OCI-LY7 (cell line): Measurements from ENCODE around the gene MYRIP. TPM values are rescaled to one million over a fixed set of nuclear protein-coding genes. Genes with fewer than 3 reads are reported as not detected.
"Not testable (repeated sequence)": the region's sequence is repeated elsewhere in the genome, so short reads cannot be mapped to it uniquely, and the experiment has no call there.

Experiments used
- BruUV-seq: library from RNA; stranded (reverse); fragments of 400-500 nt; replicated peaks from 2 replicates; lab custom pipeline; 2021; lab: Mats Ljungman, UMichigan
- CTCF ChIA-PET: fragments of 300-600 bp; sonication (Branson Sonifier 250); formaldehyde crosslinking; loops from one replicate; lab custom pipeline; 2022; ENCODE audit warnings: antibody characterized with exemption; ENCODE audit not compliant: unreplicated experiment; lab: Charles Lee
- POLR2A ChIA-PET: fragments of 300-600 bp; sonication (Branson Sonifier 250); formaldehyde crosslinking; loops from one replicate; lab custom pipeline; 2022; ENCODE audit warnings: antibody characterized with exemption; lab: Charles Lee
- DNase-seq: peaks from one replicate; pipeline ENCODE4 v3.0.0-alpha.2; 2015; ENCODE audit warnings: low spot score
- H2AFZ ChIP-seq: fragments of 200-600 bp; sonication (generic), shearing (Covaris generic); 2 replicates; pipeline ENCODE4 v1.6.1; 2014; ENCODE audit warnings: mild to moderate bottlenecking, antibody characterized with exemption, low read length, moderate library complexity
- H3K27ac ChIP-seq: fragments of 200-600 bp; sonication (generic); 2 replicates; pipeline ENCODE4 v1.5.1; 2014; ENCODE audit warnings: mixed run types, low read depth, mild to moderate bottlenecking, moderate library complexity, low read length, inconsistent platforms; ENCODE audit not compliant: poor library complexity, severe bottlenecking
- H3K36me3 ChIP-seq: fragments of 200-600 bp; sonication (generic); 2 replicates; pipeline ENCODE4 v1.6.1; 2014; ENCODE audit warnings: mild to moderate bottlenecking, antibody characterized with exemption, low read length, moderate library complexity, mixed read lengths; ENCODE audit not compliant: insufficient read depth
- H3K4me1 ChIP-seq: fragments of 200-600 bp; sonication (generic); 2 replicates; pipeline ENCODE4 v1.5.1; 2014; ENCODE audit warnings: mild to moderate bottlenecking, low read length; ENCODE audit not compliant: insufficient read depth, poor library complexity, severe bottlenecking
- H3K4me2 ChIP-seq: fragments of 200-600 bp; sonication (generic); 2 replicates; pipeline ENCODE4 v1.6.1; 2014; ENCODE audit warnings: mild to moderate bottlenecking, low read length
- H3K4me3 ChIP-seq: fragments of 200-600 bp; sonication (generic); 2 replicates; pipeline ENCODE4 v1.5.1; 2014; ENCODE audit warnings: mild to moderate bottlenecking, low read depth, low read length; ENCODE audit not compliant: poor library complexity, severe bottlenecking
- H3K79me2 ChIP-seq: fragments of 200-600 bp; sonication (generic); 2 replicates; pipeline ENCODE4 v1.6.1; 2016; ENCODE audit warnings: low read depth, mild to moderate bottlenecking, low read length, moderate library complexity, mixed read lengths; ENCODE audit not compliant: insufficient read depth
- H3K9me2 ChIP-seq: fragments of 200-600 bp; sonication (generic); 2 replicates; pipeline ENCODE4 v1.6.1; 2016; ENCODE audit warnings: mild to moderate bottlenecking, low read length, mixed read lengths; ENCODE audit not compliant: insufficient read depth
- H3K9me3 ChIP-seq: fragments of 200-600 bp; sonication (generic); 2 replicates; pipeline ENCODE4 v1.6.1; 2014; ENCODE audit warnings: mild to moderate bottlenecking, mixed run types, low read length, mixed read lengths
- H4K20me1 ChIP-seq: fragments of 200-600 bp; sonication (generic); 2 replicates; pipeline ENCODE4 v1.6.1; 2014; ENCODE audit warnings: mild to moderate bottlenecking, antibody characterized with exemption, low read length, moderate library complexity, mixed read lengths; ENCODE audit not compliant: insufficient read depth
- EZH2phosphoT487 ChIP-seq: fragments of 200-600 bp; sonication (generic); IDR thresholded peaks from 2 replicates; pipeline ENCODE4 v1.6.1; 2018; ENCODE audit warnings: low read depth, borderline replicate concordance, mild to moderate bottlenecking, mixed run types, antibody characterized with exemption, low read length, moderate library complexity, mixed read lengths
- intact Hi-C: fragments of 100-400 bp; cut with micrococcal nuclease; formaldehyde crosslinking; loops from one replicate; pipeline ENCODE4 v1.10.0; 2022; ENCODE audit not compliant: unreplicated experiment
- total RNA-seq, 2 experiments: library from RNA; depleted of rRNA in 1 of 2; stranded (reverse); fragments of >200 nt in 1 of 2; shearing (Covaris generic) in 1 of 2; gene quantifications; 2 replicates each; pipeline ENCODE4 v1.2.3, GENCODE V29; 2014 to 2022
- TF ChIP-seq, protein P1 (sequence below): fragments of 200-600 bp; sonication (generic); conservative IDR thresholded peaks from 2 replicates; pipeline ENCODE4 v1.5.1; 2014; ENCODE audit warnings: mild to moderate bottlenecking, antibody characterized with exemption, low read length, moderate library complexity, mixed read lengths

MYRIP gene
- total RNA-seq, 2 experiments from 2014 or later: not detected

DNA sequence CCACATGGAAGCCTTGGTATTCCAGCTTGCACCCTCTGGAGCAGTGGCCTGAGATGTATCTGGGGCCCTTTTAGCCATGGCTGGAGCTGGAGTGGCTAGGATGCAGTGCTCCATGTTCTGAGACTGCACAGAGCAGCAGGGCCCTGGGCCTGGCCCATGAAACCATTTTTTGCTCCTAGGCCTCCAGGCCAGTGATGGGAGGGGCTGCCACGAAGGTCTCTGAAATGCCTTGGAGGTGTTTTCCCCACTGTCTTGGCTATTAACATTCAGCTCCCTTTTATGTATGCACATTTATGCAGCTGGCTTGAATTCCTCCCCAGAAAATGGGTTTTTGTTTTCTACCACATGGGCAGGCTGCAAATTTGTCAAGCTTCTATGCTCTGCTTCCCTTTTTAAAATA, 43.0 kb upstream of the MYRIP start:
- Histone ChIP-seq H3K4me1 (no peaks in the 10 kb centered on the region), H3K27ac (no peak overlapping the region), H3K79me2 (no peaks in the 10 kb centered on the region), H3K4me3 (no peak overlapping the region), H3K9me3 (no peaks in the 10 kb centered on the region), H3K36me3 (no peaks in the 10 kb centered on the region), H3K4me2 (no peak overlapping the region), H4K20me1 (no peaks in the 10 kb centered on the region), H3K9me2 (no peaks in the 10 kb centered on the region), H2AFZ (no peak overlapping the region)
- no peak for DNase-seq
- no TSS peak for BruUV-seq
- no peak for TF ChIP-seq EZH2phosphoT487
- TF ChIP-seq, protein P1, sequence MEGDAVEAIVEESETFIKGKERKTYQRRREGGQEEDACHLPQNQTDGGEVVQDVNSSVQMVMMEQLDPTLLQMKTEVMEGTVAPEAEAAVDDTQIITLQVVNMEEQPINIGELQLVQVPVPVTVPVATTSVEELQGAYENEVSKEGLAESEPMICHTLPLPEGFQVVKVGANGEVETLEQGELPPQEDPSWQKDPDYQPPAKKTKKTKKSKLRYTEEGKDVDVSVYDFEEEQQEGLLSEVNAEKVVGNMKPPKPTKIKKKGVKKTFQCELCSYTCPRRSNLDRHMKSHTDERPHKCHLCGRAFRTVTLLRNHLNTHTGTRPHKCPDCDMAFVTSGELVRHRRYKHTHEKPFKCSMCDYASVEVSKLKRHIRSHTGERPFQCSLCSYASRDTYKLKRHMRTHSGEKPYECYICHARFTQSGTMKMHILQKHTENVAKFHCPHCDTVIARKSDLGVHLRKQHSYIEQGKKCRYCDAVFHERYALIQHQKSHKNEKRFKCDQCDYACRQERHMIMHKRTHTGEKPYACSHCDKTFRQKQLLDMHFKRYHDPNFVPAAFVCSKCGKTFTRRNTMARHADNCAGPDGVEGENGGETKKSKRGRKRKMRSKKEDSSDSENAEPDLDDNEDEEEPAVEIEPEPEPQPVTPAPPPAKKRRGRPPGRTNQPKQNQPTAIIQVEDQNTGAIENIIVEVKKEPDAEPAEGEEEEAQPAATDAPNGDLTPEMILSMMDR: no peak
- intact Hi-C loops: no loop called here
- POLR2A ChIA-PET: no interaction called here
- CTCF ChIA-PET: no interaction called here

DNA sequence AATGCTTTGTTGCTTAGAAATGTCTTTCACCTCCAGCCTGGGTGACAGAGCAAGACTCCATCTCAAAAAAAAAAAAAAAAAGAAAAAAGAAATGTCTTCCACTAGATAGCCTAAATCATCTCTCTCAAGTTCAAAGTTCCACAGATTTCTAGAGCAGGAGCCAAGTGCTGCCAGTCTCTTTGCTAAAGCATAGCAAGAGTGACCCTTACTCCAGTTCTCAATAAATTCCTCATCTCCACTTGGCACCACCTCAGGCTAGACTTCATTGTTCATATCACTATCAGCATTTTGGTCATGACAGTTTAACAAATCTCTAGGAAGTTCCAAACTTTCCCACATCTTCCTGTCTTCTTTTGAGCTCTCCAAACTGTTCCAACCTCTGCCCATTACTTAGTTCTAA, 42.5 kb upstream of the MYRIP start:
- H3K27ac ChIP-seq, DNase-seq, H3K9me2 ChIP-seq, H2AFZ ChIP-seq, POLR2A ChIA-PET, BruUV-seq, H3K9me3 ChIP-seq, intact Hi-C loops, CTCF ChIA-PET, H3K79me2 ChIP-seq, H3K4me1 ChIP-seq, H4K20me1 ChIP-seq, H3K4me3 ChIP-seq, H3K36me3 ChIP-seq, H3K4me2 ChIP-seq: not testable (repeated sequence)

DNA sequence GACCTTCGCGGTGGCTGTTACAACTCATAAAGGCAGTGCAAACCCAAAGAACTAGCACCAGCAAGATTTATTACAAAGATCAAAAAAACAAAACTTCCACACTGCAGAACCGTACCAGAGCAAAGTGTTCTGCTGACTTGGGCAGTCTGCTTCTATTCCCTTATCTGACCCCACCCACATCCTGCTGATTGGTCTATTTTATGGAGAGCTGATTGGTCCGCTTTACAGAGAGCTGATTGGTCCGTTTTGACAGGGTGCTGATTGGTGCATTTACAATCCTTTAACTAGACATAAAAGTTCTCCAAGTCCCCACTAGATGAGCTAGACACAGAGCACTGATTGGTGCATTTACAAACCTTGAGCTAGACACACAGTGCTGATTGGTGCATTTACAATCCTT, 31.2 kb upstream of the MYRIP start:
- CTCF ChIA-PET, H2AFZ ChIP-seq, H3K27ac ChIP-seq, H3K4me1 ChIP-seq, H3K9me2 ChIP-seq, POLR2A ChIA-PET, DNase-seq, H3K4me3 ChIP-seq, BruUV-seq, H3K9me3 ChIP-seq, H3K79me2 ChIP-seq, H4K20me1 ChIP-seq, intact Hi-C loops, H3K36me3 ChIP-seq, H3K4me2 ChIP-seq: not testable (repeated sequence)
